NCI-H526 treated with DMSO at 0.1 percent for 48 hours (cell line): ENCODE measurements around the gene ARHGEF25.

ENCODE experiments used
- DNase-seq: peaks from one replicate; lab custom pipeline; 2025; lab: John Stamatoyannopoulos, UW

ARHGEF25 gene

DNA sequence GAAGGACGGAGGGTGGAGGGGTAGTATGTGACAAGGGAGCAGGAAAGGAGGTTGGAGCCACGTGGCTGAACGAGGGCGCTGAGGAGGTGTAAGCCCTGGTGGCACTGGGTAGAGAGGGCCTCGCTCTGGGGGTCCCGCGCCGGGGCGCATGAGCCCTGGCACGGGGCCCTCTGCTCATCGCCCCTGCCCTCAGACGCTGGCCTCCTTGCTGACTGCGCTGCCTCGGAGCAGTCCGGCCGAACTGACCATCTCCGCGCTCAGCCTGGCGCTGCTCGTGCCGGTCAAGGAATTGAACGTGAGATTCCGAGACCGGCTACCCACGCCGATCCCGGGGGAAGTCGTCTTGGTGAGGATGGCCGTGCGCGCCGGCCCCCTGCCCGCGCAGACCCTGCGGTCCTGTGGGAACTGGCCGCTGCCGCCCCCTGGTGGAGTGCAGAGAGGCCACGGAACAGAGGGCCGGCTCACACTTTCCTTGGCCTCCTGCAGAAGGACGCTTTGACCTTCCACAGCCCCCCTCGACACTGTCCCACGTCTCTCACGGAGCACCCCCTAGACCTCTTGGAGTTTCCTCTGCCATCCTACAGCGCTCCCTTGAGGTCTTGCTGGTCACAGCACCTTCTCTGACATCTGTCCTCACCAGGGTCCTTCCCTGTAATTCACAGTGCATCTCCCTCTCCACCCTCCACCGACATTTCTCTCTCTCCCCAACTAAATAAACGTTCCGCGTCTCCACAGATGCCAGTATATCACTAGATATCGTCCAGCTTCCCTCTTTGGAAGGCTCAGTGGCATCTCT, 10.5 kb downstream of the ARHGEF25 start:
- peak; percentile 16 for DNase-seq

DNA sequence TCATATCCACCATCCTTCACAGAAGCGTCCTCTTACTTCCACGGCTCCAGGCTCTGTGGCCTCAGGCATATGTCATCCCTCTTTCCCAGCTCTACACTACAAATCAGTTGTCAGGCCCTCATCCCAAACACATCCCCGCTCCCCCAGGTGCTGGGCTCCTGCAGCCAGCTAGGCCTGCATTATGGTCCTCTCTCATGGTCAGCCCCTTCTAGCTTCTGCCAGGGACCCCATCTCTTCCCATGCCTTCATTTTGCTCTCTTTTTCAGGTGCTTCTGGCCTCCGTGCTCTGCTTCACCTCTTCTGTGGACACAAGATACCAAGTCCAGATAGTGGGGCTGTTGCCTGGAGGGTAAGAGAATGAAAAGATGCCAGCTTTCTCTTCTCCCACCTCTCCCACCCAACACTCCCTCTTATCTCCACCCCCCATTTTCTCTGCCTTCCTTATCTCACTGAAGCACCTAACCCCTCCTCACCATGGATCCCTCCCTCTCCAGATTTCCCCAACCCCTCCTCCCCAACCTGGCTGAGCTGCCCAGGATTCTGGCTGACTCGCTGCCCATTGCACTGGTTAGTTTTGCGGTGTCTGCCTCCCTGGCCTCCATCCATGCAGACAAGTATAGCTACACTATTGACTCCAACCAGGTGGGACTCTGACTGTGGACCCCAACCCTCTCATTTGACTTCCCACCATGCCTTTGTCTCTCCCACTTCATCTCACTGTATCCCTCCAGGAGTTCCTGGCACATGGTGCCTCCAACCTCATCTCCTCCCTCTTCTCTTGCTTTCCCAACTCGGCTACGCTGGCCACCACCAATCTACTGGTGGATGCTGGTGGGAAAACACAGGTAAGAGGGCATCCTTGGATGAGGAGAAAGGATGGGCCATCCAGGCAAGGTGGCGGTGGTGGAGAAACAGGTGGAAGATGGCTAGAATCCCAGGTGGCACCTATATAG, 11.3 kb downstream of the ARHGEF25 start:
- DNase-seq: no peak

DNA sequence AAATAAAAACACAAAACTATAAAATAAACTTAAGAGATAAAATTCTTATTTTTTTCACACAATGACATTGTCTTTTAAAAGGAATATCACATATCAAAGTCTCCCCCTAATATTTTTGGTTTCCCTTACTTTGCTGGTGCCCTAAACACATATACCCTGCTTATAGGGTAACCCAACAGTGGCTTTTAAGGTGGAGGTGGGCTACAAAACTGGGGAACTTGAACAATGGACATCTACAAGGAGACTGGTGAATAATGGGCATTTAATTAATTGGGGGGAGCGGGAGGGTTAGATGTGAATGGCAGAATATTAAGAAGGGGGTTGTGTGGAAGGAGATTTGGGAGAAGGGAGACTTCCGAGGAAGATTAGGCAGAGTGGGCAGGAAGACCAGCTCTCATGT, 12.2 kb downstream of the ARHGEF25 start:
- DNase-seq: no peak

DNA sequence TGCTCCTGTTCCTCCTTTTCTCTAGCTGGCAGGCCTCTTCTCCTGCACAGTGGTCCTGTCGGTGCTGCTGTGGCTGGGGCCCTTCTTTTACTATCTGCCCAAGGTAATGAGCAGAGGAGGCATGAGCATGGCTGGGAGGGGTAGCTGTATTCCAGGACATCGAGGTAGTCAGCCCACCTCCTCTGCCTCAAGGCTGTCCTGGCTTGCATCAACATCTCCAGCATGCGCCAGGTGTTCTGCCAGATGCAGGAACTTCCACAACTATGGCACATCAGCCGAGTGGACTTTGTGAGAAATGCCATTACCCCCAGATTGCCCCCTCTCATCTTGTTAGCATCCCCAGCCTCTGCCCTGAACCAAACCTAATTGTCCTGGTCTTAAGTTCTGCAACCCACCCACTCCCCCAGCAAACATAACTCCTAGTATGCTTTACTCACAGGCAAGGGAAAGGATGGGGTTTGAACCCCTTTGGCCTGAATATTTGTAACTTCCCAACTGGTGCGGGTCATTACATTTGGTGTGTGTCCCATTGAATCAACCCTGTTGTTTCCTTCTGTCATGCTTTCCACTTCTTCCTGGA, 12.7 kb downstream of the ARHGEF25 start:
- DNase-seq: no peak

DNA sequence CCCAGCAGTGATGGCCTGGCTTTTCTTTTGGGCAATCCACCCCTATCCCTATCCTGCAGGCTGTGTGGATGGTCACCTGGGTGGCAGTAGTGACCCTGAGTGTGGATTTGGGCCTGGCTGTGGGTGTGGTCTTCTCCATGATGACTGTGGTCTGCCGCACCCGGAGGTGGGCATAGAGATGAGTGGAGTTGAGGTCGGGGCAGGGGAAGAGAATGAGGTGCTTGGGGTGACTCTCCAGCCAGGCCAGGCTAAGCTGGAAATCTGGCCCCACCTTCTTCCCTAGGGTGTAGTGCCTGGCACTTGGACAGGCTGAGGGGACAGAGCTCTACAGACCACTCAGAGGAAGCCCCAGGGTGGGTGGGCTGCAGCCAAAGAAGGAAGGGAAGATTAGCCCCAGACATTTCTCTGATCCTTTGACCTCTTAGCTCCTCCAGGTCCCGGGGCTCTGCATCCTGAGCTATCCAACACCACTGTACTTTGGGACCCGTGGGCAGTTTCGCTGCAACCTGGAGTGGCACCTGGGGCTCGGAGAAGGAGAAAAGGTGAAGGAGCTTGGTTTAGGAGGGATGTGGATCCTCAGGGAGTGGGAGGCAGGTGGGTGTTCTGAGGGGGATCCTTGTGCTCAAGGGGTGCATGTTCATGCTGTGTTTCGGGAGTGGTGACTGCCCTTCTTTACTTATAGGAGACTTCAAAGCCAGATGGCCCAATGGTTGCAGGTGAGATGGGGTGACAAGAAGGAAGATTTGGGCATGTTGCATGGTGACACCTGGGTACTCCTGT, 13.4 kb downstream of the ARHGEF25 start:
- no peak for DNase-seq

DNA sequence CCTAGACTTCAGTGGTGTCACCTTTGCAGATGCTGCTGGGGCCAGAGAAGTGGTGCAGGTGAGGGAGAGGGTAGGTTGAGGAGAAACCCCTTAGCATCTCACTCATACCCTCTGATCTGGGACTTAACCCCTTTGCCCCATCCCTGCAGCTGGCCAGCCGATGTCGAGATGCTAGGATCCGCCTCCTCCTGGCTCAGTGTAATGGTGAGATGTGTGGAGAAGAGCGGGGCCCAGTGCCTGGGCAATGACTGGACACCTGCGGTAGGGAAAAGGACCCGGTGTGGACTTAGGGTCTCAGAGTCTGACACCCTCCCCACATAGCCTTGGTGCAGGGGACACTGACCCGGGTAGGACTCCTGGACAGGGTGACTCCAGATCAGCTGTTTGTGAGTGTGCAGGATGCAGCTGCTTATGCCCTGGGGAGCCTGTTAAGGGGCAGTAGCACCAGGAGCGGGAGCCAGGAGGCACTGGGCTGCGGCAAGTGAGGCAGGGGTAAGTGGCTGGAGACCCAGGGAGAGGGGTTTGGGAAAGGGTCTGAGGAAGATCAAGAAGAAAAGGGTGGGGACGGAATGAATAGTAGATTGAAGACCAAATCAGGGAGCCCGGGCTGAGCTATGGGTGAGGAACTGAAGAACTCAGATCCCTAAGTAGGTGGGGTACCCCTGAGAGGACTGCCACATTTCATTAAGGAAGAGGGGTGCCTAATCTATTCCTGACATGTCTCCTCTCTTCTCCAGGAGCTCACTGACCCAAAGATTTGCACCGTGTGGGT, 14.2 kb downstream of the ARHGEF25 start:
- DNase-seq: no peak

DNA sequence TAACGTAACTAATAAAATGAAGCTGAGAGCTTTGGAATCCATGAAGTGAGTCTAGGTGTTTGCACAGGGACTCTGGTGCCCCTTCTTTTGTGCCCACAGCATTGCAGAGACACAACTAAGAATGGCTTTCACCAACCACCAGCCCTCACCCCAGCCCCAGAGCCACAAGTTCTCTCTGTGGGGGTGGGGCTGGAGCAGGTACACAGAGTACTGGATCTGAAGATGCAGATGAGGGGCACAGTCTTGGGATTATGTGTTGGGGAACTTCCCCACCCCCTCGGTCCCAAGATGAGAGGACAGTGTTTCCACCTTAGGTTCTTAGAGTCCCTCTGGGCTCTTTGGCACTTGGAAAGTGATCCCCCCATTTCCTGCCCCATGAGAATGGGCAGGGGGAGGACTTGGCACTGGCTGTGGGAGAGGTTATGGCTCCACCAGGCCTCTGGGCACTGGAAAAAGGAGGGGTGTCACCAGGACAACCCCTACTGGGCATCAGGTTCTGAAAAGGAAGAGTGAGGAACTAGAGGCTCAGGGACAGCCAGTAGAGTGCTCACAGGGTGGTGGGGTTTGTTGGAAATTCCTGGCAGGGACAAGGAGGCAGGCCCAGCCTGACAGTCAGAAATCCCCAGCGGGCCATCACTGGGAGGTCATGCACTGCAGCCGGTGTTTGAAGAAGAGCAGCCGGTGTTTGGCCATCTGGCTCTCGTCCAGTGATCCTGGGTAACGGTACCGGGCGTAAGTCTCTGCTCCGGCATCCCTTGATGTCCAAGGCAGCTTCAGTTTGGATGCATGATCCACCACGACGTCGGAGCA, 15.1 kb downstream of the ARHGEF25 start:
- DNase-seq: no peak

DNA sequence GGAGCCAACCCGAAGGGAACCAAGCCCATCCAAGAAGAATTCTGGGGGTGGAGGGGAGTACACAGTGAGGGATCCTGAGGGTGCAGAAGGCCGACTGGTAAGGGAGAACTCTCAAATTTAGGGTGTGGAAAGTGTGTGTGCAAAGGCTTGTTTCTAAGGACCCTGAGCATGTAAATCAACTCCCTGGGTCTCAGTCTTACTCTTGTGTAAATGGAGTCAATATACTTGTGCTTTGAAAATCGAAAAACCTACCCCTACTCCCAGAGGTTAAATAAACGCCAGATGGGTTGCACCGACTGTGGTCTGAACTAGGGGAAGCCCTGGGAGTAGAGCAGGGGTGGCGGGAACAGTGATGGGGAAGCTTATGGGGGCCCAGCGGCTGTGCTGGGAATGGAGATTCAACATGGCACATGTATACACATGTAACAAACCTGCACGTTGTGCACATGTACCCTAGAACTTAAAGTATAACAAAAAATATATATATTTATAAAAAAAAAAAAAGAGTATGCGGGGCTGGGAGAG, 15.7 kb downstream of the ARHGEF25 start:
- DNase-seq: no peak

DNA sequence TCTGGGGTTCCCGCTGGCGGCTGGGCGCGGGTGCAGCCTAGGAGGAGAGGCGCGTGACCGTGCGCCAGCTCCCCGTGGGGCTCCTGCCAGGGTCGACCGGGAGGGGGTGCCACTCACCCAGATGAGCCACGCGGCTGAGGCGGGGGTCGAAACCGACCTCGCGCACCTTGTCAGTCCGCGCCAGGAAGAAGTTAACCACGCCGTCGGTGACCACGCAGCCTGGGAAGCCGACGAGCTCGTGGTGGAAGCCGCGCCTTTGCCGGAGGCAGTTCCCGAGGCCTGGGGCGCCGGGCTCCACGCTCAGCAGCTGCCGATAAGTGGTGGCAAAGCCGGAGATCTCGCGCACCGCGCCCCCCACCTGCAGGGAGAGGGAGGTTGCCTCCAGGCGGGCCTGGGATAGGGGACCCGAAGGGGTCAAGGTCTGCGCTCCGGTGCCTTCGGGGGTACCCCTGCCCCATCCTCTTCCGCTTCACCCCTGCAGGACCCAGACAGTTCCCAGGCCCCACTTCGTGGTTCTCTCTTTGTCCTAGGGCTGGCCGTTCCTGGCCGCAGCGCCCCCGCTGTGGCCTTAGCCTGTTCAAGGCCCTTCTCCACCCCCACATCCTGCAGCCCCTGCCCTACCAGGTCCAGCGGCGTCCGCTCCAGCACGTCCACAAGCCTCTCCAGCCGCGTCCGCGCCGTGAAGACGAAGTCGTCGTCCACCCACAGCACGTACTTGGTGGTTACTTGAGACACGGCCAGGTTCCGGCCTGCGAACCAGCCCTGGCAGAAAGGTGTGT, 16.5 kb downstream of the ARHGEF25 start:
- DNase-seq: no peak

DNA sequence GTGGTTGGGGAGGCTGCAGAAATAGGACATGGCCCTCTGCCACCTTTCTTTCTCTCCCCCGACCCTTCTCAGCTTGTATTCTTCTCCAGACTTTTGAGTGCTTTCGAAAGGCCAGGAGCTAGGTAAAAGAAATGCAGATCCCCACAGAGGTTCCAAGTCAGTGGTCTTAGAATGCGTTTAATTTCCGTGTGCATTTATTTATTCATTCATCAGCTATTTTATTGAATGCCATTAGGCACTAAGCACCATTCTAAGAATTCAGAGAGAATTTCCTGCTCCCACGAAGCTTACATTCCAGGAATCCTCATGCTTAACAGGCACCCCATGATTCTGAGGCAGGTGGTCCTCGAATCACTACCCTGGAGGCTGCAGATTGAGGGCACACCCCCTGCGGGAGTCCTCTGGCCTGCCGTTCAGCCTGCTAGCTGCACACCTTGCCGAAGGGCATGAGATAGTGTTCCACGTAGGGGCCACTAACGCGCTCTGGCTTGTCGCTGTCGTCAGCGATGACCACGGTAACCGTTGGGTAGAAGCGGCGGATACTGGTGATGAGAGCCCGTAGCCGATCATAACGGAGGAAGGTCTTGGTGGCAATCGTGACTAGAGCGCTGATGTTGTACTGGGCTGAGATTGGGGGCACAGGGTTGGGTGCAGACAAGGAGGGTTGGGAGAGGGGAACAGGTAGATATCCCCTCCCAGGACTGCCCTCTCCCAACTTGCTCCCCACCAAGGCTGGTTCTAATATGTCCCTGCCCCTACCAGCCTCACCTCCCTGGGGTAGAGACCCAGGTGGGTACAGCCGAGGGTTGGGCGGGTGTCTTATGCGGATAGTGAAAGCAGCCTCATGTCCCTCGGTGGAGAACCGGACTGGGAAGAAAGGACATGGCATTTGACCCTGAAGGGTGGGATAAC, 17.3 kb downstream of the ARHGEF25 start:
- no peak for DNase-seq

DNA sequence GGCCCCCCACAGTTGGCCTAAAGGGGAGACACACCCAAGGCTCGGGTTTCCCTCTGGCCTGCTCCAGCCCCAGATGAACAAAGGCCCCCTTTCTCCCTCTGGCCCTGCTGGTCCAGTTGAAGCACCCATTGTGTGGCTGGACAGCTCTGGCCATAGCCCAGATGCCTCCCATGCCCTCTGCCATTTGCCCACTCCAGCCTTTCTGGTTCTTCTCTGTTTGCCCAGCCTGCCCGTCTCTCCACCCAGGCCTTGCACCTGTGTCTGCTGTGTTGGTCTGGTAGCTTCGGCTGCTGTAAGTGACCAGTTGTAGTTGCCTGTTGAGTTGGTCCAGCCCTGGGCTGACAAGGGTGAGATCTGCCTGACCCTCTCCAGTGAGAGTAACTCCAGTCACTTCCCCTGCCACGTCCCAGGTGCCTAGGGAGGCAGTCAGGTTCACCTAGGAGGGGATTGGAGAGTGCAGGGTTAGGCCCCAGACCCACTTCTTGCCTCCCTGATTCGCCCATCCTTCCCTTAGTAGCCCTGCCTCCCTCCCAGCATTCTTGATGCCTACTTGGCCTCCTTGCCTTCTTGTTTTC, 18.7 kb downstream of the ARHGEF25 start:
- no peak for DNase-seq

DNA sequence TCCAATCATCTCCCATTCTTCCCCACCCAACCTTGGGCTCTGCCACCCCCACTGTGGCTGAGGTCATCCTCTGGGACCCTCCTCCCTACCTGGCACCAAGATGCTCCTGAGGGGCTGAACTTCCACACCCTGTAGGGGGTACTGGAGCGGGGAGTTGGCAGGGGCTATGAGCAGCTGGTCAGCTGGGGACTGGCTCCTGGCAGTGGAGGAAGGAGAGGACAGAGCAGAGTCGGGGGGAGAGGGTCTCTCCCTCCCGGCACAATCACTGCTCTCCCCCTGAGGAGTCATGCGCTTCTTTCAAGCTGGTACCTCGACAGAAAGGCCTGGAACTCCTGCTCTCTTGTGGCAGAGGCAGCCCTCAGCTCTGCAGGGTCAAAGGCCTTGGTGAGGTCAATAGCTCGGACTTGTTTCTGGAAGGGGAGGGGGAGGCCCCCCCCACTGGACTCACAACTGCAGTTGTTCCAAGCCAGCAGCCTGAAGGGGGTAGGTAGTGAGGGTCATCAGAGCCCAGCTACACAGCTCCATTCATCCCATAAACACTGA, 19.7 kb downstream of the ARHGEF25 start:
- no peak for DNase-seq

DNA sequence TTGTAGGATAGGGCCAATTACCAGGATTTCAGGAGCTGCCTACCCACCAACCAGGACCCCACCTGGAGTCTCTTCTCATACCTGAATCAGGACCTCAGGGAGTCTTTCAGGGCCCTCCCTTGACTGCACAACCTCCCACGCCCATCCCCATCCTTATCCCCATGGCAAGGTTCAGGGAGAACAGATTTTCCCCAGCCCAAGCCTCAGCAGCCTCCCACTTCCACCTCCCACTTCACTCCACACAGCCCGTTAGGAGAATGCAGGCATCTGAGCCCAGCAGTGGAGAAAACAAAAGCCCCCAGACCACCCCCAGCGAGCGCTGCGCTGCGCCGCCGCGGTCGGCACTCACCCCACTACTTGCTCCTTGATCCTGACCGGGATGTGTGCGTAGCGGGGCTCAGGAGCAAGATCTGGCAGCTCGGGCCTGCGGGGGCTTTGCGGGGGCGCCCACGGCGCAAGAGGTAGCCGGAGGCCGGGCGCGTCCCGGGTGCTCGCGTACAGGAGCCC, 20.4 kb downstream of the ARHGEF25 start:
- DNase-seq: no peak

DNA sequence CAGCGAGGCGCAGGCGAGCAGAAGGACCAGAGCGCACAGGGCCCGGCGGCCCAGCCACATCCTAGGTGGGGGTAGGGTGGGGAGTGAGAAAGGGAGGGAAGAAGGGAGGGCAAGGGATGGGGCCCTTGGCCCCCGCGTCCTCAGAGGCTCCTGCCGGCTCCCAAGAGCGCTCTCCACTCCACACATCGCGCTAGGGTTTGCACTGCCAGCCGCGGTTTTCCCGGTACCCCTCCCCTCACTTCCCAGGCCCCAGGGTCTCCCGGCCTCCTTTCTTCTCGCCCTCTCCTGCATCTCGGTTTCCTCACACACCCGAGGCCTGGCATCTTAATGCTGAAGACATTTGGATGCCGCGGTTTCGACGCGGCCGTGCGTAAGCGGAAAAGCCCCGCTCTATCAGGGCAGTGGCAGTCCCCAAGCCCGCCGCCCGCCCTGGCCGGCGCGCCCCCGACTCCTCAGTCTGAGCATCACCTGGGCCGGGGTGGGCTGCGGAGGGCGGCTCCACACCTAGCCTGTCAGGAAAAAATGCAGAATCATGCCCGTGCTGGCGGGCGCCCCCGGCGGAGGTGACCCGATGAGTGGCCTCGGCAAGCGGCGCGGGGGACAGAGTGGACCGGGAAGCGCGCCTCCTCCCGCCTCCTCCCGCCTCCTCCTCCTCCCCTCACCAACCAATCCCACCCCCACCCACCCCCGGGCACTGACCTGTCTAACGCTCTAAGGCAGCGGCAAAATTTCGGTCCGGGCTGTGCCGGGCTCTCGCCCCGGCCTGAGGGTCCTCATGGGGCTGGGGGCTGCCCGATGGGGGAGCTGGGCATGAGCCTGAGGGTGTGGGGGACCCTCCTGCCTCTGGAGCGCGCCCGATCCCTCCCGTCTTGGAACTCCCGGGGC, 21.1 kb downstream of the ARHGEF25 start:
- DNase-seq: no peak

DNA sequence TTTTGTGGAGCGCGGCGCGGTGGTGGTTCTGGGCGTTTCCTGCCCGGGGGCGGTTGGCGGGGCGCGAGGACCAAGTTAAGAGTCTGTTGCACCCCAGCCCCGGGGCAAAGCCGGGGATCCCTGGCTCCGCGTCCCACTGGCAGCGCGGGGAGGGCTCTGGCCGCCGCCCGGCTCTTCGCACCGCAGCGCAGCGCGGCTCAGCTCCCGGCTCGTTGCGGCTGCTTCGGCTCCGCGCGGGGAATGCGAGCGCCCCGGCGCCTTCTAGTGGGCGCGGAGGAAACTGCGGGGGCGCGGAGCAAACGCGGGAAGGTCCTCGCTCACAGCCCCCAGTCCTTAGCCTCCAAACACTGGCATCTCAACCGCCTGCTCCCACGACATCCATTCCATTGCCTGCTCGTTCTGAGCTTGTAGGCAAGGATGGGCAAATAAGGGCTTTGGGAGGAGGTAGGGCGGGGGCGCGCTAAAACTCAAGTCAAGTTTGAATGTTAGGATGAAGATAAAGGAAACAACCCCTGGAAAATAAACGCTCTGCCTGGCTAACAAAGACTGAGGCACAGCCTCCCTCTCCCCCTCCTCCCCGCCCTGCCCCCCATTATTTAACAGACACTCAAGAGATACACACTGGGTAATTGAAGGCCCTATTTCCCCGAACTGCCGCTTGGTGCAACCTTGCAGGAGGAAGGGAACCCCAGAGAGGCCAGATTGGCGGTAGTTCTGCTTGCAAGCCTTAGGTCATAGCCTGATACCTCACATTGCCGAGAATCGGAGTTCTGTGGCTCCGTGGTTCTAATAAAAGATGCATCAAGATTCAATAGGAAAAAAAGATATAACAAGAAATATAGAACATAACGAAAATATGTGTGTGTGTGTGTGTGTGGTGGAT, 22.0 kb downstream of the ARHGEF25 start, which contains the start of gene B4GALNT1:
Gene B4GALNT1, minus strand, starts transcription at position 244 of the 883 bp plus-strand sequence. CDS start 1,069 bp downstream, outside the sequence.
- peak; percentile 47 for DNase-seq
